Fibroblast of the aortic adventitia (primary cell): ENCODE results near the gene INO80E. TPM values are rescaled to one million over a fixed set of nuclear protein-coding genes. Genes with fewer than 3 reads are reported as not detected.
A peak's percentile ranks its signal among the peaks of the same experiment; 100 is the strongest.

ENCODE experiments used
- DNase-seq: peaks from one replicate; pipeline ENCODE4 v3.0.0-alpha.2; 2010; ENCODE audit warnings: low read depth
- H3K4me3 ChIP-seq: 2 replicates; pipeline ENCODE4 v1.5.1; 2011; ENCODE audit warnings: low read depth, mild to moderate bottlenecking, control low read depth, low read length, moderate library complexity
- total RNA-seq: library from RNA; depleted of rRNA; stranded (reverse); fragments of >200 nt; gene quantifications from 2 replicates; pipeline ENCODE4 v1.2.3, GENCODE V29; 2012; ENCODE audit warnings: low replicate concordance
- TF ChIP-seq, protein P1 (sequence below): IDR thresholded peaks from 2 replicates; pipeline ENCODE4 v1.5.1; 2011; ENCODE audit warnings: mild to moderate bottlenecking, low read length, control low read depth, inconsistent platforms; ENCODE audit not compliant: insufficient read depth

The INO80E gene
- total RNA-seq, 1 donor, result 36.5 TPM

DNA sequence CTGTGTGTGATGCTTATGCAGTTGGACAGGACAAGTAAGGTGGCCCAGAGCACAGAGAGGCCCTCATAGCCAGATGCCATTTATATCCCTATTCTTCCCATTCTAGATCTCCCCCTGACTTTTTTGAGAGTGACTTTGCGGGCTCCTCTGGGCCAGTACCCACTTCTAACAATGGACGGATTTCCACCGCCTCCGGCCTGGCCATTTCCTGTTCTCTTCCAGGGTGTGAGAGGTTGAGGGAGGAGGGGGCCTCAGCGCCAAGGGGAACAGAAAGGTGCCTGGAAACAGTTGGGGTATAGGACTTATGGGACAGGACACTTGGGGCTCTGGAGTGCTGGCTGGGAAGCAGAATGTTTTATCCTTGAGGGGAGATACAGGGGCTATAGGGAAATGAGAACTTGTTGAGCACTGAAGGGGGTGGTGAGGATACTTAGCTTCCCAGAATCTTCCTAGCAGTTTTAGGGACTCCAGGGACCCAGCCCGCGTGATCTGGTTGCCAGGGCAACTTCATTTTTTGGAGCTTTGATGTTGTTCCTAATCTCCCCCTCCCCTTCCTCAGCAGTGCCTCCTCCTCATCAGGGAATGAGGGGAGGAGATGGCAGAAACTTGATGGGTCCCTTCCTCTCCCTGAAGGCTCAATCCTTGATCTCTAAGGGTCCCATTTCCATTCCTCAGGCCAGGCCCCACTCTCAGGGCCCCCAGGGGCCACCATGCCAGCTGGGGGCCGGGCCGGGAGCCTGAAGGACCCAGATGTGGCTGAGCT is 18.8 kb upstream of the INO80E start:
- H3K4me3 ChIP-seq, result peak overlapping the region; percentile 92
- DNase-seq, result no peak
- TF ChIP-seq, protein P1, sequence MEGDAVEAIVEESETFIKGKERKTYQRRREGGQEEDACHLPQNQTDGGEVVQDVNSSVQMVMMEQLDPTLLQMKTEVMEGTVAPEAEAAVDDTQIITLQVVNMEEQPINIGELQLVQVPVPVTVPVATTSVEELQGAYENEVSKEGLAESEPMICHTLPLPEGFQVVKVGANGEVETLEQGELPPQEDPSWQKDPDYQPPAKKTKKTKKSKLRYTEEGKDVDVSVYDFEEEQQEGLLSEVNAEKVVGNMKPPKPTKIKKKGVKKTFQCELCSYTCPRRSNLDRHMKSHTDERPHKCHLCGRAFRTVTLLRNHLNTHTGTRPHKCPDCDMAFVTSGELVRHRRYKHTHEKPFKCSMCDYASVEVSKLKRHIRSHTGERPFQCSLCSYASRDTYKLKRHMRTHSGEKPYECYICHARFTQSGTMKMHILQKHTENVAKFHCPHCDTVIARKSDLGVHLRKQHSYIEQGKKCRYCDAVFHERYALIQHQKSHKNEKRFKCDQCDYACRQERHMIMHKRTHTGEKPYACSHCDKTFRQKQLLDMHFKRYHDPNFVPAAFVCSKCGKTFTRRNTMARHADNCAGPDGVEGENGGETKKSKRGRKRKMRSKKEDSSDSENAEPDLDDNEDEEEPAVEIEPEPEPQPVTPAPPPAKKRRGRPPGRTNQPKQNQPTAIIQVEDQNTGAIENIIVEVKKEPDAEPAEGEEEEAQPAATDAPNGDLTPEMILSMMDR, result no peak

DNA sequence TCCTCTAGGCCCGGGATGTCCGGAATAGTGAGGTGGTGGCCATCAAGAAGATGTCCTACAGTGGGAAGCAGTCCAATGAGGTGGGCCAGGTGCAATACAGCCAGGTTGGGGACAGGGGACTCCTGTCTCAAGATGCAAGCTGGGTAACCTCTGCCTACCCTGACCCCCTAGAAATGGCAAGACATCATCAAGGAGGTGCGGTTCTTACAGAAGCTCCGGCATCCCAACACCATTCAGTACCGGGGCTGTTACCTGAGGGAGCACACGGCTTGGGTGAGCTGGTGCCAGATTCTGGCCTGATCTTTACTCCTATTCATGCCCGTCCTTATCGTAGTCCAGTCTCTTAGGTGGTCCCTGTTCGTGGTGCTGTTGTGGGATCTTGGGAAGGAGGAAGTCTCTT is 18.0 kb upstream of the INO80E start:
- no peak for DNase-seq
- TF ChIP-seq, protein P1, result no peak
- no peak overlapping the region for H3K4me3 ChIP-seq

DNA sequence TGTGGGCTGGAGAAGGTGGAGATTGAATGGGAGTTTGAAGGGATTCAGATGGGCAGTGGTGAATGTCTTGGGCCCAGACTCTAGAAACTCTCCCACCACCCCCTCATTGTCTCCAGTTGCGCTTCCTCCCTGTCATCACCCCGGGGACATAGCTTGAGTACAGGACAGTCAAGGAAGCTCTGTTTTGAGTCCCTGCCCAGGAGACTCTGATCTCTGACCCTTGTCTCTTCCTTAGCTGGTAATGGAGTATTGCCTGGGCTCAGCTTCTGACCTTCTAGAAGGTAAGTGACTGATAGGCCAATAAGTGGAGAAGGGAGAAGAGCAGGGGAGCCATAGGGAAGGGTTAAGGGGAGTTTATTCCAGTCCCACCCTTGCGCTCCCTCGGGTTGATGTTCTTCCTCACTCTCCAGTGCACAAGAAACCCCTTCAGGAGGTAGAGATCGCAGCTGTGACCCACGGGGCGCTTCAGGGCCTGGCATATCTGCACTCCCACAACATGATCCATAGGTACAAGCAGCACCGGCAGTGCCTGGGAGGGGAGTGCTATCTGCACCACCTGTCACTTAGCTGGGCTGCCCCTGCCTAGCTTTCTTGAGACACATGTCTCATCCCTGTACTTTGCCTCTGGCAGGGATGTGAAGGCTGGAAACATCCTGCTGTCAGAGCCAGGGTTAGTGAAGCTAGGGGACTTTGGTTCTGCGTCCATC is 17.3 kb upstream of the INO80E start:
- DNase-seq, result no peak
- TF ChIP-seq, protein P1, result no peak
- H3K4me3 ChIP-seq, result no peak overlapping the region

DNA sequence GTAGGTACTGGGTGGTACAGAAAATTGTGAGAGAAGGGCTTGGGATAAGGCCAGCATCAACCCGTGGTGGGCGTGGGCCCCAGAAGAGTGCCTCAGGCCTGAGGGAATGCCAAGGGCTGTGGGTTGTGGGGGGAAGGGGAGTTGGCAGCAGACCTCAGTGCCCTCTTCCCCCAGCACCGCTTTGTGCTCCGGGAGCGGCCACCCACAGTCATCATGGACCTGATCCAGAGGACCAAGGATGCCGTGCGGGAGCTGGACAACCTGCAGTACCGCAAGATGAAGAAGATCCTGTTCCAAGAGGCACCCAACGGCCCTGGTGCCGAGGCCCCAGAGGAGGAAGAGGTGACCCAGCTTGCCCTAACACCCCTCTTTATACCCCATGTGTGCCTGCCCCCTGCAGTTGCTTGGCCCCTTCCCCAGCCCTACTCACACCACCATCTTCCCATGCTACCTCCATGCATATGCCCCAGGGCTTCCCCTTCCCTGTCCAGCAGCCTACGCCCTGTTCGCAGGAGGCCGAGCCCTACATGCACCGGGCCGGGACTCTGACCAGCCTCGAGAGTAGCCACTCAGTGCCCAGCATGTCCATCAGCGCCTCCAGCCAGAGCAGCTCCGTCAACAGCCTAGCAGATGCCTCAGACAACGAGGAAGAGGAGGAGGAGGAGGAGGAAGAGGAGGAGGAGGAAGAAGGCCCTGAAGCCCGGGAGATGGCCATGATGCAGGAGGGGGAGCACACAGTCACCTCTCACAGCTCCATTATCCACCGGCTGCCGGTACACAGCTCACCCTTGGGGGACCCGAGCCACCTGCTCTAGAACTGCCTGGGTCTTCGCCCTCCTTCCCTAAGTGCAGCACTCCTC is 13.3 kb upstream of the INO80E start:
- DNase-seq, result no peak
- no peak overlapping the region for H3K4me3 ChIP-seq
- TF ChIP-seq, protein P1, result no peak

DNA sequence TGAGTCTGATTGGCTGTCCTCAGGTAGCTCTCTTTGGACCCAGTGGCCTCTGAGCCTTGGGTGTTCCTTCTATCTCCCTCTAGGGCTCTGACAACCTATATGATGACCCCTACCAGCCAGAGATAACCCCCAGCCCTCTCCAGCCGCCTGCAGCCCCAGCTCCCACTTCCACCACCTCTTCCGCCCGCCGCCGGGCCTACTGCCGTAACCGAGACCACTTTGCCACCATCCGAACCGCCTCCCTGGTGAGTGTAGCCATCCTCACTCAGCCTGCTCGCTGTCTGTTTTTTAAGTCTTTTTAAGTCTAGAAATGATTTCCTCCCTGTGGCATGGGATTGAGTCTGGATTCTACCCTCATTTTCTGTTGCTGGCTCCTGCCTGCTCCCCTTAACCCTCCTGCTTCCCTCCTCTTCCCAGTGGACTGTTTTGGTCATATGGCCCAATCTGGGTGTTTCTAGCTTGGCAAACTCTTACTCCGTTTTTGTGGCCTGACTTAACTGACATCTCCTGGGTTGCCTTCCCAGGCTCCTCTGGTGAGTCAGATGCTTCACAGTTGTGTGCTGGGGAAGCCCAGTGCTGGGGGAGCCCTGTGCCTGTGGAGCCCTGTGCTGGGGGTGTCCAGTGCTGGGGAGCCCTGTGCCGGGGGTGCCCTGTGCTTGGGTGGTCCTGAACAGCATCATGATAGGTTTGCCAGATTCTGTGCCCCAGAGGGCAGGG is 12.5 kb upstream of the INO80E start:
- DNase-seq, result peak; percentile 75
- no peak overlapping the region for H3K4me3 ChIP-seq
- TF ChIP-seq, protein P1, result no peak

- no peak overlapping the region for H3K4me3 ChIP-seq
- no peak for DNase-seq
- TF ChIP-seq, protein P1, result no peak
Measured at GRCh38 chr16:29984137-29984763, 11.8 kb upstream of the INO80E start.
